ENCODE measurements around the gene RTKN. TPM values are rescaled to one million over a fixed set of nuclear protein-coding genes. Genes with fewer than 3 reads are reported as not detected.
A peak's percentile ranks its signal among the peaks of the same experiment; 100 is the strongest.

Gene RTKN
- polyA plus RNA-seq, 2 of the 4 experiments (the other 2 are of a cell fraction): 15.1 to 20.1 TPM

- TF ChIP-seq, protein P1, sequence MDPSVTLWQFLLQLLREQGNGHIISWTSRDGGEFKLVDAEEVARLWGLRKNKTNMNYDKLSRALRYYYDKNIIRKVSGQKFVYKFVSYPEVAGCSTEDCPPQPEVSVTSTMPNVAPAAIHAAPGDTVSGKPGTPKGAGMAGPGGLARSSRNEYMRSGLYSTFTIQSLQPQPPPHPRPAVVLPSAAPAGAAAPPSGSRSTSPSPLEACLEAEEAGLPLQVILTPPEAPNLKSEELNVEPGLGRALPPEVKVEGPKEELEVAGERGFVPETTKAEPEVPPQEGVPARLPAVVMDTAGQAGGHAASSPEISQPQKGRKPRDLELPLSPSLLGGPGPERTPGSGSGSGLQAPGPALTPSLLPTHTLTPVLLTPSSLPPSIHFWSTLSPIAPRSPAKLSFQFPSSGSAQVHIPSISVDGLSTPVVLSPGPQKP (IDR thresholded peaks at IDR 0.05; ENCODE audit: low read depth, low read length): no peak
- TF ChIP-seq JUN (IDR thresholded peaks at IDR 0.05) (no peak), RFX5 (IDR thresholded peaks at IDR 0.05) (no peak)
Measured at GRCh38 chr2:74417763-74418162, 24.0 kb downstream of the RTKN start (continued).

DNA sequence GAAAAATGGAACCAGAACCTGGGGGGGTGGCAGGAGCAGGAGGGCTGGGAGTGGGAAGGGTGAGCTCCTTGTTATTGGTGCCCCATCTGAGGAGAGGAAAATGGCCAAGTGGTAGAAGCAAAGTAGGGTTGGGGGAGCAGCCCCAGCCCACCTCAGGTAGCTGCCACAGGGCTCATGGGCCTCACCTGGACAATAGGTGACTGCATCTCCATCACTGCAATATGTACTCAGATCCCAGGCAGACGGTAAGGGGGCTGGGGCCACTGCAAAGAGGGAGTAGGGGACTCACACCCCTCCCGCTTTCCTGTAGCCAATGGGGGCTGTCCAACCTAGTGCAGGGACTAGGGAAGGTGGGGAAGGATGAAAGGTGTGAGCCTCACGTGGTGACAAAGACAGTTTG, 24.5 kb downstream of the RTKN start:
- H3K4me1 ChIP-seq: peaks cover 6% of the 10 kb centered on the region; the same call in 1 of the 3 replicates
- no peak for TF ChIP-seq CTCF (IDR thresholded peaks at IDR 0.05)
- TF ChIP-seq KDM1A (IDR thresholded peaks at IDR 0.05; ENCODE audit: low read depth): no peak
- TF ChIP-seq HEYL (CRISPR knock-in tag; IDR thresholded peaks at IDR 0.05): no peak
- TF ChIP-seq HOXB5 (CRISPR knock-in tag; IDR thresholded peaks at IDR 0.05): no peak
- no peak for TF ChIP-seq FOSL2 (IDR thresholded peaks at IDR 0.05)
- no peak for TF ChIP-seq FOSL2 (CRISPR knock-in tag; IDR thresholded peaks at IDR 0.05)
- no peak for TF ChIP-seq SREBF2 (IDR thresholded peaks at IDR 0.05)
- no peak for TF ChIP-seq JUN (IDR thresholded peaks at IDR 0.05)
- TF ChIP-seq RFX5 (IDR thresholded peaks at IDR 0.05): no peak
- TF ChIP-seq ESRRA (IDR thresholded peaks at IDR 0.05; ENCODE audit: borderline replicate concordance, low read length): no peak
- no peak for TF ChIP-seq RCOR1 (IDR thresholded peaks at IDR 0.05; ENCODE audit: low read depth, low read length)
- TF ChIP-seq POLR2AphosphoS2 (conservative IDR thresholded peaks at IDR 0.05; ENCODE audit: low read length): no peak
- TF ChIP-seq FOXS1 (CRISPR knock-in tag; IDR thresholded peaks at IDR 0.05): no peak
- no peak for TF ChIP-seq TP53 (CRISPR knock-in tag; IDR thresholded peaks at IDR 0.05)
- TF ChIP-seq CHD4 (IDR thresholded peaks at IDR 0.05; ENCODE audit: borderline replicate concordance): no peak
- no peak for TF ChIP-seq SMC3 (IDR thresholded peaks at IDR 0.05)
- no peak for TF ChIP-seq MYC (IDR thresholded peaks at IDR 0.05; ENCODE audit: borderline replicate concordance, low read length)
- TF ChIP-seq KDM5A (IDR thresholded peaks at IDR 0.05): no peak
- no peak for TF ChIP-seq CBX8 (IDR thresholded peaks at IDR 0.05)
- no peak overlapping the region for H3K4me2 ChIP-seq
- ATAC-seq (no peak), DNase-seq (ENCODE audit: low read depth in 1 of 2, low spot score in 1 of 2) (no peak), FAIRE-seq (no peak)
- H3K27ac ChIP-seq: no peak overlapping the region
- 49% methylated on average over 3 of the region's 3 CpGs for WGBS (ENCODE audit: missing lambda C conversion rate)
- CTCF ChIA-PET: interaction anchor here (0.7 to 1.5 kb wide), 2 partner anchors 26 to 82 kb away, joined by 3 read pairs; no protein-coding TSS in a partner anchor
- POLR2A ChIA-PET: no interaction called here
- H3K9me3 ChIP-seq: no peaks in the 10 kb centered on the region
- H3K4me3 ChIP-seq: no peak overlapping the region

DNA sequence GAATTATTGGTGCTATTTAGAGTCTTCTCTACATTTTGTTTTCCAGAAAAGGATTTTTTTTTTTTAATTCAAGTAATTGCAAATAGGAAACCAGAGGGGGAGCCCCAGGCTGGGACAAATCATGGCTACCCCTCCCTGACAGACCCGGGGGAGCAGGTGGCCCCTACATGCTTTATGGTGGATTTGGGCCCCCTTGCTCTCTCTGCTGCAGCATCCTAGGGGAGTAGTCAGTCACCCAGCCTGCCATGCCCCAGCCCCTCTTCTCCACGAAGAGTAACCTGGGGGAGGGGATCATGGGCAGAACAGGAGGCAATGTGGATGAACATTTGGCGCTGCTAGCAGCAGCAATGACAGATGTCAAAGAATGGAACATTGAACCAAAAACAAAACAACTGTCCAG, 25.0 kb downstream of the RTKN start:
- POLR2A ChIA-PET: no interaction called here
- no peak for FAIRE-seq

More for the DNA sequence above, 25.0 kb downstream of the RTKN start:
- ATAC-seq (no peak), DNase-seq (ENCODE audit: low read depth in 1 of 2, low spot score in 1 of 2) (no peak)
- no peak for TF ChIP-seq ESRRA (IDR thresholded peaks at IDR 0.05; ENCODE audit: borderline replicate concordance, low read length)
- peak in 1 of 2 experiments; percentile 21; a peak in 1 of 5 replicates for TF ChIP-seq RAD21 (conservative IDR thresholded peaks at IDR 0.05 in 1 of 2, IDR thresholded peaks at IDR 0.05 in 1 of 2)
- Histone ChIP-seq H3K27ac (no peak overlapping the region), H3K4me1 (peaks cover 6% of the 10 kb centered on the region; the same call in 1 of the 3 replicates), H3K4me3 (no peak overlapping the region), H3K4me2 (no peak overlapping the region), H3K9me3 (no peaks in the 10 kb centered on the region)
- WGBS (ENCODE audit: missing lambda C conversion rate): 54% methylated on average over 3 of the region's 3 CpGs
- CTCF ChIA-PET: interaction anchor here (0.7 to 1.5 kb wide), 3 partner anchors 25 to 170 kb away, joined by 3 read pairs; no protein-coding TSS in a partner anchor

All from A549 (cell line).